Gastrocnemius medialis (tissue), 4 donors: ENCODE results near the gene PLCG1.

Experiments used
- POLR2A ChIP-seq, 2 donors: fragments of 450-650 bp; IDR thresholded peaks; one replicate each; pipeline ENCODE4 v1.6.1; 2017; ENCODE audit warnings: antibody characterized with exemption in 2 of 2, mild to moderate bottlenecking in 2 of 2, moderate library complexity in 2 of 2
- TF ChIP-seq, protein P1 (sequence below), 5 experiments: fragments of 450-650 bp in 3 of 5; fragments of 200-600 bp in 2 of 5; sonication (generic) in 2 of 5; IDR thresholded peaks in 4 of 5; conservative IDR thresholded peaks in 1 of 5; 1 replicate in 4 of 5; 2 replicates in 1 of 5; pipeline ENCODE4 v1.5.1; 2016 to 2019; ENCODE audit warnings: antibody characterized with exemption in 5 of 5, mild to moderate bottlenecking in 3 of 5, moderate library complexity in 3 of 5

- TF ChIP-seq, protein P1, sequence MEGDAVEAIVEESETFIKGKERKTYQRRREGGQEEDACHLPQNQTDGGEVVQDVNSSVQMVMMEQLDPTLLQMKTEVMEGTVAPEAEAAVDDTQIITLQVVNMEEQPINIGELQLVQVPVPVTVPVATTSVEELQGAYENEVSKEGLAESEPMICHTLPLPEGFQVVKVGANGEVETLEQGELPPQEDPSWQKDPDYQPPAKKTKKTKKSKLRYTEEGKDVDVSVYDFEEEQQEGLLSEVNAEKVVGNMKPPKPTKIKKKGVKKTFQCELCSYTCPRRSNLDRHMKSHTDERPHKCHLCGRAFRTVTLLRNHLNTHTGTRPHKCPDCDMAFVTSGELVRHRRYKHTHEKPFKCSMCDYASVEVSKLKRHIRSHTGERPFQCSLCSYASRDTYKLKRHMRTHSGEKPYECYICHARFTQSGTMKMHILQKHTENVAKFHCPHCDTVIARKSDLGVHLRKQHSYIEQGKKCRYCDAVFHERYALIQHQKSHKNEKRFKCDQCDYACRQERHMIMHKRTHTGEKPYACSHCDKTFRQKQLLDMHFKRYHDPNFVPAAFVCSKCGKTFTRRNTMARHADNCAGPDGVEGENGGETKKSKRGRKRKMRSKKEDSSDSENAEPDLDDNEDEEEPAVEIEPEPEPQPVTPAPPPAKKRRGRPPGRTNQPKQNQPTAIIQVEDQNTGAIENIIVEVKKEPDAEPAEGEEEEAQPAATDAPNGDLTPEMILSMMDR (IDR thresholded peaks at IDR 0.05 in 4 of 5, conservative IDR thresholded peaks at IDR 0.05 in 1 of 5): no peak
- no peak for TF ChIP-seq POLR2A (IDR thresholded peaks at IDR 0.05)
Measured at GRCh38 chr20:41123631-41124030, 13.7 kb upstream of the PLCG1 start.
